NOMO-1 treated with DMSO at 0.1 percent for 48 hours (cell line): Measurements from ENCODE around the gene FGF12.

Source experiments
- DNase-seq: peaks from one replicate; lab custom pipeline; 2025; ENCODE audit not compliant: unreplicated experiment; lab: John Stamatoyannopoulos, UW

The FGF12 gene

GRCh38 chr3:192417559-192418055 is 309.7 kb downstream of the FGF12 start:
- DNase-seq = no peak

- DNase-seq = no peak
Measured at GRCh38 chr3:192417017-192417416, 310.3 kb downstream of the FGF12 start.

- no peak for DNase-seq
Measured at GRCh38 chr3:192413461-192413860, 313.9 kb downstream of the FGF12 start.

- DNase-seq = no peak
Measured at GRCh38 chr3:192410684-192410960, 316.7 kb downstream of the FGF12 start.

- DNase-seq = no peak
Measured at GRCh38 chr3:192409838-192410683, 317.3 kb downstream of the FGF12 start.

GRCh38 chr3:192409201-192409837 is 318.0 kb downstream of the FGF12 start:
- DNase-seq = no peak

- DNase-seq = no peak
Measured at GRCh38 chr3:192408647-192409200, 318.6 kb downstream of the FGF12 start.

- no peak for DNase-seq
Measured at GRCh38 chr3:192408007-192408646, 319.2 kb downstream of the FGF12 start.

- DNase-seq = no peak
Measured at GRCh38 chr3:192399767-192400166, 327.6 kb downstream of the FGF12 start.

- no peak for DNase-seq
Measured at GRCh38 chr3:192397012-192397411, 330.3 kb downstream of the FGF12 start.

GRCh38 chr3:192395506-192395905 is 331.8 kb downstream of the FGF12 start:
- DNase-seq = no peak

GRCh38 chr3:192392986-192393385 is 334.4 kb downstream of the FGF12 start:
- DNase-seq = no peak

GRCh38 chr3:192382861-192383260 is 344.5 kb downstream of the FGF12 start:
- DNase-seq = no peak

- DNase-seq = no peak
Measured at GRCh38 chr3:192373586-192373985, 353.8 kb downstream of the FGF12 start.

- DNase-seq = no peak
Measured at GRCh38 chr3:192373032-192373431, 354.3 kb downstream of the FGF12 start.

- DNase-seq = peak; percentile 1
Measured at GRCh38 chr3:192372616-192373015, 354.7 kb downstream of the FGF12 start.

- DNase-seq = no peak
Measured at GRCh38 chr3:192371870-192372400, 355.4 kb downstream of the FGF12 start.

- no peak for DNase-seq
Measured at GRCh38 chr3:192367616-192368015, 359.7 kb downstream of the FGF12 start.

- DNase-seq = no peak
Measured at GRCh38 chr3:192366916-192367315, 360.4 kb downstream of the FGF12 start.

GRCh38 chr3:192365571-192365970 is 361.8 kb downstream of the FGF12 start:
- DNase-seq = no peak

GRCh38 chr3:192364316-192364715 is 363.0 kb downstream of the FGF12 start:
- DNase-seq = no peak
